Adrenal gland (tissue), 5 donors: ENCODE data around the gene ZC3H7A.

Source experiments
- POLR2A ChIP-seq, 2 donors: fragments of 450-650 bp; IDR thresholded peaks; one replicate each; pipeline ENCODE4 v1.6.1; 2017; ENCODE audit warnings: antibody characterized with exemption in 2 of 2, mild to moderate bottlenecking in 2 of 2, moderate library complexity in 1 of 2
- TF ChIP-seq, protein P1 (sequence below), 6 experiments: fragments of 450-650 bp in 4 of 6; fragments of 200-600 bp in 2 of 6; sonication (generic) in 1 of 6; IDR thresholded peaks; 1 replicate in 5 of 6; 2 replicates in 1 of 6; pipeline versions ENCODE4 v1.5.1 to v1.8.0; 2016 to 2021; ENCODE audit warnings: antibody characterized with exemption in 6 of 6, mild to moderate bottlenecking in 2 of 6, moderate library complexity in 1 of 6
- donor health status: DM: no; HTN: no; CAD: no.

DNA sequence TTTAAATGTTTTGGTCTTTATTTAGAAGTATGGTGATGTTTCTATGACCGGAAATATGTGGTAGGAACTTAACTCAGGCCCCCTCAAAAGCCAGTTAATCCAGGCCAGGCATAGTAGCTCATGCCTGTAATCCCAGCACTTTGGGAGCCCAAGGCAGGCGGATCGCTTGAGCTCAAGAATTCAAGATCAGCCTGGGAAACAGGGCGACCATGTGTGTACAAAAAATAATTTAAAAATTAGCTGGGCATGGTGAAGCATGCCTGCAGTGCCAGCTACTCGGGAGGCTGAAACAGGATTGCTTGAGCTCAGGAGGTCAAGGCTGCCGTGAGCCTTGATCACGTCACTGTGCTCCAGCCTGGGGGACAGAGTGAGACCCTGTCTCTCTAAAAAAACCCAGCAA, 44.0 kb upstream of the ZC3H7A start:
- TF ChIP-seq, protein P1, sequence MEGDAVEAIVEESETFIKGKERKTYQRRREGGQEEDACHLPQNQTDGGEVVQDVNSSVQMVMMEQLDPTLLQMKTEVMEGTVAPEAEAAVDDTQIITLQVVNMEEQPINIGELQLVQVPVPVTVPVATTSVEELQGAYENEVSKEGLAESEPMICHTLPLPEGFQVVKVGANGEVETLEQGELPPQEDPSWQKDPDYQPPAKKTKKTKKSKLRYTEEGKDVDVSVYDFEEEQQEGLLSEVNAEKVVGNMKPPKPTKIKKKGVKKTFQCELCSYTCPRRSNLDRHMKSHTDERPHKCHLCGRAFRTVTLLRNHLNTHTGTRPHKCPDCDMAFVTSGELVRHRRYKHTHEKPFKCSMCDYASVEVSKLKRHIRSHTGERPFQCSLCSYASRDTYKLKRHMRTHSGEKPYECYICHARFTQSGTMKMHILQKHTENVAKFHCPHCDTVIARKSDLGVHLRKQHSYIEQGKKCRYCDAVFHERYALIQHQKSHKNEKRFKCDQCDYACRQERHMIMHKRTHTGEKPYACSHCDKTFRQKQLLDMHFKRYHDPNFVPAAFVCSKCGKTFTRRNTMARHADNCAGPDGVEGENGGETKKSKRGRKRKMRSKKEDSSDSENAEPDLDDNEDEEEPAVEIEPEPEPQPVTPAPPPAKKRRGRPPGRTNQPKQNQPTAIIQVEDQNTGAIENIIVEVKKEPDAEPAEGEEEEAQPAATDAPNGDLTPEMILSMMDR (IDR thresholded peaks at IDR 0.05), result no peak
- TF ChIP-seq POLR2A (IDR thresholded peaks at IDR 0.05), result no peak
